ENCODE data around the gene RIMKLB. TPM values are rescaled to one million over a fixed set of nuclear protein-coding genes. Genes with fewer than 3 reads are reported as not detected.
A peak's percentile ranks its signal among the peaks of the same experiment; 100 is the strongest.

Gene RIMKLB
- polyA plus RNA-seq, 1 of the 3 experiments (the other 2 are of a cell fraction) = 24.5 TPM

GRCh38 chr12:8780389-8780788, 82.6 kb downstream of the RIMKLB start (continued):
- TF ChIP-seq, protein P1, sequence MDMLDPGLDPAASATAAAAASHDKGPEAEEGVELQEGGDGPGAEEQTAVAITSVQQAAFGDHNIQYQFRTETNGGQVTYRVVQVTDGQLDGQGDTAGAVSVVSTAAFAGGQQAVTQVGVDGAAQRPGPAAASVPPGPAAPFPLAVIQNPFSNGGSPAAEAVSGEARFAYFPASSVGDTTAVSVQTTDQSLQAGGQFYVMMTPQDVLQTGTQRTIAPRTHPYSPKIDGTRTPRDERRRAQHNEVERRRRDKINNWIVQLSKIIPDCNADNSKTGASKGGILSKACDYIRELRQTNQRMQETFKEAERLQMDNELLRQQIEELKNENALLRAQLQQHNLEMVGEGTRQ (IDR thresholded peaks at IDR 0.05; ENCODE audit: borderline replicate concordance, low read depth, low read length) = no peak
- no peak for TF ChIP-seq RCOR1 (IDR thresholded peaks at IDR 0.05; ENCODE audit: low read length)

GRCh38 chr12:8781381-8782127, 83.8 kb downstream of the RIMKLB start:
- Histone ChIP-seq H3K4me2 (no peak overlapping the region), H3K27ac (ENCODE audit: low read depth in 2 of 2, low read length in 1 of 2) (peak overlapping the region in 1 of 2 experiments; percentile 75; a peak in 2 of 4 replicates), H2AFZ (ENCODE audit: low read depth) (no peak overlapping the region), H3F3A (replicated peaks; ENCODE audit: insufficient read depth) (no peaks in the 10 kb centered on the region), H3K9ac (no peak overlapping the region), H3K79me2 (ENCODE audit: insufficient read depth) (no peaks in the 10 kb centered on the region), H3K9me2 (no peaks in the 10 kb centered on the region), H4K20me1 (ENCODE audit: insufficient read depth) (0 out of 2 replicates have a peak, but pooled peaks cover 3% of the 10 kb centered on the region), H3K27me3 (ENCODE audit: insufficient read depth) (no peaks in the 10 kb centered on the region), H3K36me3 (replicated peaks in 1 of 2; ENCODE audit: control insufficient read depth in 1 of 2, insufficient read depth in 2 of 2, low read length in 1 of 2) (peaks cover 22 to 37% of the 10 kb centered on the region in 2 experiments), H3K9me3 (no peaks in the 10 kb centered on the region), H3K4me3 (ENCODE audit: low read depth in 2 of 2, low read length in 1 of 2) (no peak overlapping the region), H3K4me1 (ENCODE audit: control insufficient read depth in 1 of 2, insufficient read depth in 2 of 2, low read depth in 1 of 2, low read length in 1 of 2) (peaks cover 0 to 15% of the 10 kb centered on the region in 2 experiments; a peak in 2 of 4 replicates)
- POLR2A ChIA-PET = interaction anchor here (0.6 kb wide), 1 partner anchor 61 kb away, joined by 3 read pairs; no protein-coding TSS in a partner anchor
- CTCF ChIA-PET = interaction anchor here (0.7 to 2.4 kb wide), 9 partner anchors 9 to 167 kb away, joined by 3 to 11 read pairs (median 5); partner anchors contain the start of gene RIMKLB
- TF ChIP-seq EP300 (IDR thresholded peaks at IDR 0.05; ENCODE audit: borderline replicate concordance in 1 of 2, low read depth in 1 of 2, low read length in 1 of 2) (peak in 1 of 2 experiments; percentile 53; a peak in 2 of 4 replicates), GATA2 (CRISPR knock-in tag; IDR thresholded peaks at IDR 0.05) (peak; percentile 28; the same call in 1 of the 2 replicates), FOXM1 (IDR thresholded peaks at IDR 0.05; ENCODE audit: low read depth) (no peak), FOXJ3 (CRISPR knock-in tag; IDR thresholded peaks at IDR 0.05) (0 out of 2 replicates have a peak, but pooled peaks have one; percentile 42)
- 56% methylated on average over 2 of the region's 2 CpGs for WGBS (ENCODE audit: low lambda C conversion rate)
- peak; percentile 50 for DNase-seq

- CTCF ChIA-PET = interaction anchor here (1.0 to 1.1 kb wide), 2 partner anchors 76 to 106 kb away, joined by 3 to 4 read pairs; no protein-coding TSS in a partner anchor
Measured at GRCh38 chr12:8784290-8784888, 86.6 kb downstream of the RIMKLB start.

More at GRCh38 chr12:8784290-8784888, 86.6 kb downstream of the RIMKLB start:
- Histone ChIP-seq H3K4me2 (no peak overlapping the region), H3K79me2 (ENCODE audit: insufficient read depth) (no peaks in the 10 kb centered on the region), H3K9ac (no peak overlapping the region), H3K4me3 (ENCODE audit: low read depth in 2 of 2, low read length in 1 of 2) (no peak overlapping the region), H2AFZ (ENCODE audit: low read depth) (no peak overlapping the region), H3F3A (replicated peaks; ENCODE audit: insufficient read depth) (no peaks in the 10 kb centered on the region), H3K9me3 (no peaks in the 10 kb centered on the region), H3K36me3 (replicated peaks in 1 of 2; ENCODE audit: control insufficient read depth in 1 of 2, insufficient read depth in 2 of 2, low read length in 1 of 2) (peaks cover 13 to 14% of the 10 kb centered on the region in 2 experiments), H3K9me2 (no peaks in the 10 kb centered on the region), H4K20me1 (ENCODE audit: insufficient read depth) (0 out of 2 replicates have a peak, but pooled peaks cover 3% of the 10 kb centered on the region), H3K27me3 (ENCODE audit: insufficient read depth) (no peaks in the 10 kb centered on the region), H3K27ac (ENCODE audit: low read depth in 2 of 2, low read length in 1 of 2) (no peak overlapping the region), H3K4me1 (ENCODE audit: control insufficient read depth in 1 of 2, insufficient read depth in 2 of 2, low read depth in 1 of 2, low read length in 1 of 2) (peaks cover 0 to 15% of the 10 kb centered on the region in 2 experiments; a peak in 2 of 4 replicates)
- peak; percentile 54 for DNase-seq
- POLR2A ChIA-PET = interaction anchor here (0.7 to 1.5 kb wide), 3 partner anchors 12 to 1841 kb away, joined by 3 to 4 read pairs (median 3); partner anchors contain the start of gene RNU7-1
- no peak for TF ChIP-seq SIN3A (IDR thresholded peaks at IDR 0.05; ENCODE audit: borderline replicate concordance, low read depth, low read length)
- TF ChIP-seq CHD2 (IDR thresholded peaks at IDR 0.05; ENCODE audit: low read length, partially characterized antibody) = peak; percentile 12
- TF ChIP-seq POLR2AphosphoS5 (IDR thresholded peaks at IDR 0.05; ENCODE audit: low read depth, low read length) = 0 out of 2 replicates have a peak, but pooled peaks have one; percentile 16
- no peak for TF ChIP-seq JUND (IDR thresholded peaks at IDR 0.05)
- no peak for TF ChIP-seq EZH2phosphoT487 (IDR thresholded peaks at IDR 0.05; ENCODE audit: borderline replicate concordance, low read depth)
- peak; percentile 48; the same call in 1 of the 2 replicates for TF ChIP-seq FOXJ3 (CRISPR knock-in tag; IDR thresholded peaks at IDR 0.05)
- TF ChIP-seq MXI1 (IDR thresholded peaks at IDR 0.05; ENCODE audit: low read depth, low read length) = peak; percentile 91
- TF ChIP-seq GATA2 (CRISPR knock-in tag; IDR thresholded peaks at IDR 0.05) = peak; percentile 51
- peak; percentile 6; the same call in 1 of the 2 replicates for TF ChIP-seq RCOR1 (IDR thresholded peaks at IDR 0.05; ENCODE audit: low read length)
- no peak for TF ChIP-seq ELF1 (IDR thresholded peaks at IDR 0.05)
